ENCODE results near the gene LINC00305. TPM values are rescaled to one million over a fixed set of nuclear protein-coding genes. Genes with fewer than 3 reads are reported as not detected.

Gene LINC00305
- total RNA-seq, 2 experiments from 2014 or later = not detected

GRCh38 chr18:64164883-64165282, 16.0 kb upstream of the LINC00305 start:
- ChIA-PET POLR2A (interaction anchor here (0.7 kb wide), 1 partner anchor 18 kb away, joined by 3 read pairs; no protein-coding TSS in a partner anchor), CTCF (ENCODE audit: unreplicated experiment) (no interaction called here)
- Histone ChIP-seq H3K9me3 (ENCODE audit: low read length) (no peaks in the 10 kb centered on the region), H2AFZ (ENCODE audit: low read length) (no peak overlapping the region), H3K4me1 (ENCODE audit: insufficient read depth, low read length, poor library complexity, severe bottlenecking) (no peaks in the 10 kb centered on the region), H3K4me3 (ENCODE audit: low read depth, low read length, poor library complexity, severe bottlenecking) (no peak overlapping the region), H3K4me2 (ENCODE audit: low read length) (no peak overlapping the region), H3K27ac (ENCODE audit: low read depth, low read length, poor library complexity, severe bottlenecking) (no peak overlapping the region), H3K79me2 (ENCODE audit: insufficient read depth, low read depth, low read length) (no peaks in the 10 kb centered on the region), H4K20me1 (ENCODE audit: insufficient read depth, low read length) (no peaks in the 10 kb centered on the region), H3K36me3 (ENCODE audit: insufficient read depth, low read length) (no peaks in the 10 kb centered on the region), H3K9me2 (ENCODE audit: insufficient read depth, low read length) (no peaks in the 10 kb centered on the region)
- no TSS peak for BruUV-seq (replicated peaks)
- DNase-seq (ENCODE audit: low spot score) = no peak
- intact Hi-C loops (cut with micrococcal nuclease; ENCODE audit: unreplicated experiment) = no loop called here
- no peak for TF ChIP-seq CTCF (conservative IDR thresholded peaks at IDR 0.05; ENCODE audit: low read length)
- TF ChIP-seq EZH2phosphoT487 (IDR thresholded peaks at IDR 0.05; ENCODE audit: borderline replicate concordance, low read depth, low read length) = no peak

GRCh38 chr18:64149916-64150438, 1.1 kb upstream of the LINC00305 start:
- Histone ChIP-seq H3K36me3 (ENCODE audit: insufficient read depth, low read length) (no peaks in the 10 kb centered on the region), H2AFZ (ENCODE audit: low read length) (no peak overlapping the region), H3K4me1 (ENCODE audit: insufficient read depth, low read length, poor library complexity, severe bottlenecking) (no peaks in the 10 kb centered on the region), H4K20me1 (ENCODE audit: insufficient read depth, low read length) (no peaks in the 10 kb centered on the region), H3K4me2 (ENCODE audit: low read length) (no peak overlapping the region), H3K9me2 (ENCODE audit: insufficient read depth, low read length) (no peaks in the 10 kb centered on the region), H3K79me2 (ENCODE audit: insufficient read depth, low read depth, low read length) (no peaks in the 10 kb centered on the region), H3K27ac (ENCODE audit: low read depth, low read length, poor library complexity, severe bottlenecking) (no peak overlapping the region), H3K9me3 (ENCODE audit: low read length) (no peaks in the 10 kb centered on the region), H3K4me3 (ENCODE audit: low read depth, low read length, poor library complexity, severe bottlenecking) (no peak overlapping the region)
- intact Hi-C loops (cut with micrococcal nuclease; ENCODE audit: unreplicated experiment) = no loop called here
- BruUV-seq (replicated peaks) = no TSS peak
- TF ChIP-seq CTCF (conservative IDR thresholded peaks at IDR 0.05; ENCODE audit: low read length) = no peak
- CTCF ChIA-PET (ENCODE audit: unreplicated experiment) = no interaction called here
- POLR2A ChIA-PET = no interaction called here
- DNase-seq (ENCODE audit: low spot score) = no peak

GRCh38 chr18:64142904-64143303, 6.0 kb downstream of the LINC00305 start:
- Histone ChIP-seq H3K4me2 (ENCODE audit: low read length) (no peak overlapping the region), H3K4me1 (ENCODE audit: insufficient read depth, low read length, poor library complexity, severe bottlenecking) (no peaks in the 10 kb centered on the region), H3K9me2 (ENCODE audit: insufficient read depth, low read length) (no peaks in the 10 kb centered on the region), H2AFZ (ENCODE audit: low read length) (no peak overlapping the region), H3K4me3 (ENCODE audit: low read depth, low read length, poor library complexity, severe bottlenecking) (no peak overlapping the region), H4K20me1 (ENCODE audit: insufficient read depth, low read length) (no peaks in the 10 kb centered on the region), H3K27ac (ENCODE audit: low read depth, low read length, poor library complexity, severe bottlenecking) (no peak overlapping the region), H3K79me2 (ENCODE audit: insufficient read depth, low read depth, low read length) (no peaks in the 10 kb centered on the region), H3K36me3 (ENCODE audit: insufficient read depth, low read length) (no peaks in the 10 kb centered on the region), H3K9me3 (ENCODE audit: low read length) (no peaks in the 10 kb centered on the region)
- POLR2A ChIA-PET = no interaction called here
- TF ChIP-seq CTCF (conservative IDR thresholded peaks at IDR 0.05; ENCODE audit: low read length) (no peak), EZH2phosphoT487 (IDR thresholded peaks at IDR 0.05; ENCODE audit: borderline replicate concordance, low read depth, low read length) (no peak)
- no peak for DNase-seq (ENCODE audit: low spot score)
- CTCF ChIA-PET (ENCODE audit: unreplicated experiment) = no interaction called here
- BruUV-seq (replicated peaks) = no TSS peak
- intact Hi-C loops (cut with micrococcal nuclease; ENCODE audit: unreplicated experiment) = no loop called here

Measured in OCI-LY7 (cell line).